BLaER1 treated with 17β-estradiol and CSF1 and Interleukin-3, amounts not matched to agents 10 nM and 100 nM (cell line): Measurements from ENCODE around the gene S100A1.

ENCODE experiments used
- H3K27ac ChIP-seq, 11 experiments: shearing (Covaris generic); formaldehyde crosslinking; 2 replicates each; pipeline ENCODE4 v1.8.1; 2022
- H3K27me3 ChIP-seq, 11 experiments: shearing (Covaris generic); formaldehyde crosslinking; 2 replicates each; pipeline ENCODE4 v1.8.1; 2022
- H3K36me3 ChIP-seq, 11 experiments: shearing (Covaris generic); formaldehyde crosslinking; 2 replicates each; pipeline ENCODE4 v1.8.1; 2022
- H3K4me1 ChIP-seq, 10 experiments: shearing (Covaris generic); formaldehyde crosslinking; 2 replicates each; pipeline ENCODE4 v1.8.1; 2022
- H3K4me2 ChIP-seq, 11 experiments: shearing (Covaris generic); formaldehyde crosslinking; 2 replicates each; pipeline ENCODE4 v1.8.1; 2022
- H3K4me3 ChIP-seq, 10 experiments: shearing (Covaris generic); formaldehyde crosslinking; 2 replicates each; pipeline ENCODE4 v1.8.1; 2022
- H3K9ac ChIP-seq, 11 experiments: shearing (Covaris generic); formaldehyde crosslinking; 2 replicates each; pipeline ENCODE4 v1.8.1; 2022
- H3K9me3 ChIP-seq, 11 experiments: shearing (Covaris generic); formaldehyde crosslinking; replicated peaks in 1 of 11; 2 replicates each; pipeline ENCODE4 v1.8.1; 2022
- H4K20me1 ChIP-seq, 11 experiments: shearing (Covaris generic); formaldehyde crosslinking; 2 replicates each; pipeline ENCODE4 v1.8.1; 2022
- Cebpa-rat ChIP-seq, 11 experiments: shearing (Covaris generic); IDR thresholded peaks; 2 replicates each; pipeline ENCODE4 v1.8.1; 2022

The S100A1 gene

GRCh38 chr1:153673511-153673910 is 45.3 kb downstream of the S100A1 start:
- Histone ChIP-seq H3K27me3 (peaks cover 8 to 11% (median 10%) of the 10 kb centered on the region in 11 experiments), H3K4me2 (no peak overlapping the region), H3K27ac (no peak overlapping the region), H4K20me1 (peaks cover 0 to 21% (median 11%) of the 10 kb centered on the region in 11 experiments; a peak in 13 of 22 replicates), H3K4me1 (peaks cover 25 to 37% (median 31%) of the 10 kb centered on the region in 10 experiments), H3K9ac (no peak overlapping the region), H3K9me3 (no peaks in the 10 kb centered on the region), H3K36me3 (peaks cover 12 to 17% (median 17%) of the 10 kb centered on the region in 11 experiments), H3K4me3 (no peak overlapping the region)
- no peak for TF ChIP-seq Cebpa-rat (IDR thresholded peaks at IDR 0.05)

- Histone ChIP-seq H3K4me2 (peak overlapping the region; percentile 88 to 99 (median 96)), H3K4me1 (peaks cover 19 to 38% (median 28%) of the 10 kb centered on the region in 10 experiments), H3K9ac (peak overlapping the region; percentile 20 to 73 (median 66); a peak in 19 of 22 replicates)
These were observed 49.7 kb downstream of the S100A1 start for GRCh38 chr1:153677718-153678518.

GRCh38 chr1:153678519-153679336 is 50.5 kb downstream of the S100A1 start, which contains the start of gene NPR1:
NPR1 (plus strand) TSS chr1:153678688; CDS start chr1:153679109, 421 bp downstream.
- no peaks in the 10 kb centered on the region for H3K36me3 ChIP-seq
- H3K4me1 ChIP-seq, result peaks cover 21 to 38% (median 29%) of the 10 kb centered on the region in 10 experiments
- peaks cover 39 to 54% (median 44%) of the 10 kb centered on the region in 11 experiments for H3K27me3 ChIP-seq
- peak within 1 kb of the TSS; percentile 88 to 99 (median 96) for H3K4me2 ChIP-seq
- H3K9ac ChIP-seq, result peak within 1 kb of the TSS; percentile 20 to 73 (median 66); a peak in 21 of 22 replicates
- no peak for TF ChIP-seq Cebpa-rat (IDR thresholded peaks at IDR 0.05)
- H3K4me3 ChIP-seq, result peak within 1 kb of the TSS; percentile 49 to 71 (median 62)
- H3K27ac ChIP-seq, result peak within 1 kb of the TSS in 8 of 11 experiments; percentile 31 to 68 (median 52); a peak in 14 of 22 replicates
- H3K9me3 ChIP-seq, result no peaks in the 10 kb centered on the region
- H4K20me1 ChIP-seq, result no peaks in the 10 kb centered on the region; a peak in 1 of 22 replicates

More at GRCh38 chr1:153677718-153678518, 49.7 kb downstream of the S100A1 start:
- no peaks in the 10 kb centered on the region; a peak in 1 of 22 replicates for H4K20me1 ChIP-seq
- peak overlapping the region; percentile 49 to 71 (median 62) for H3K4me3 ChIP-seq
- H3K27ac ChIP-seq, result peak overlapping the region in 2 of 11 experiments; percentile 48 to 54; a peak in 4 of 22 replicates
- H3K27me3 ChIP-seq, result peaks cover 39 to 53% (median 44%) of the 10 kb centered on the region in 11 experiments
- H3K36me3 ChIP-seq, result no peaks in the 10 kb centered on the region
- no peaks in the 10 kb centered on the region for H3K9me3 ChIP-seq
- TF ChIP-seq Cebpa-rat (IDR thresholded peaks at IDR 0.05), result no peak

- peaks cover 21 to 35% (median 30%) of the 10 kb centered on the region in 10 experiments for H3K4me1 ChIP-seq
- peak overlapping the region; percentile 20 to 73 (median 66); a peak in 21 of 22 replicates for H3K9ac ChIP-seq
- H3K36me3 ChIP-seq, result no peaks in the 10 kb centered on the region
- H3K9me3 ChIP-seq, result no peaks in the 10 kb centered on the region
- H3K27me3 ChIP-seq, result peaks cover 39 to 54% (median 44%) of the 10 kb centered on the region in 11 experiments
- no peaks in the 10 kb centered on the region; a peak in 1 of 22 replicates for H4K20me1 ChIP-seq
- H3K4me3 ChIP-seq, result peak overlapping the region; percentile 49 to 71 (median 62)
- no peak for TF ChIP-seq Cebpa-rat (IDR thresholded peaks at IDR 0.05)
- peak overlapping the region in 8 of 11 experiments; percentile 31 to 68 (median 52); a peak in 14 of 22 replicates for H3K27ac ChIP-seq
- peak overlapping the region; percentile 88 to 99 (median 96) for H3K4me2 ChIP-seq
These were observed 51.3 kb downstream of the S100A1 start for GRCh38 chr1:153679337-153680119.

GRCh38 chr1:153680120-153680403 is 51.8 kb downstream of the S100A1 start:
- Histone ChIP-seq H3K4me2 (peak overlapping the region; percentile 88 to 99 (median 96); a peak in 20 of 22 replicates), H3K36me3 (no peaks in the 10 kb centered on the region), H3K9me3 (no peaks in the 10 kb centered on the region), H3K27ac (no peak overlapping the region), H3K9ac (peak overlapping the region in 5 of 11 experiments; percentile 52 to 72 (median 71); a peak in 6 of 22 replicates), H3K4me1 (peaks cover 21 to 35% (median 30%) of the 10 kb centered on the region in 10 experiments), H3K4me3 (peak overlapping the region in 9 of 10 experiments; percentile 57 to 71 (median 63); a peak in 15 of 20 replicates), H3K27me3 (peaks cover 39 to 54% (median 44%) of the 10 kb centered on the region in 11 experiments), H4K20me1 (no peaks in the 10 kb centered on the region; a peak in 1 of 22 replicates)
- TF ChIP-seq Cebpa-rat (IDR thresholded peaks at IDR 0.05), result no peak
